SK-N-SH (cell line): ENCODE measurements around the gene ATAD1. TPM values are rescaled to one million over a fixed set of nuclear protein-coding genes. Genes with fewer than 3 reads are reported as not detected.

Source experiments
- CTCF ChIA-PET: fragments of 300-600, 350-600 bp; formaldehyde crosslinking; extraction: SDS; loops from one replicate; lab custom pipeline; 2021; lab: Yijun Ruan, JAX
- POLR2A ChIA-PET: fragments of 350-600 bp; sonication (Branson Sonifier 250); formaldehyde crosslinking; extraction: SDS; loops from one replicate; lab custom pipeline; 2020; ENCODE audit warnings: antibody characterized with exemption, inconsistent platforms; lab: Yijun Ruan, JAX
- DNase-seq: peaks from one replicate; pipeline ENCODE4 v3.0.0; 2012
- H2AFZ ChIP-seq: fragments of 200-600 bp; sonication (generic); 2 replicates; pipeline ENCODE4 v1.8.1; 2016; ENCODE audit warnings: antibody characterized with exemption, mild to moderate bottlenecking, low read depth
- H3F3A ChIP-seq: fragments of 200-600 bp; sonication (generic); replicated peaks from 2 replicates; pipeline ENCODE3; 2016; ENCODE audit warnings: antibody characterized with exemption, mild to moderate bottlenecking; ENCODE audit not compliant: insufficient read depth
- H3K27ac ChIP-seq, 2 experiments: fragments of 200-500 bp in 1 of 2; fragments of 200-600 bp in 1 of 2; sonication (Bioruptor generic) in 1 of 2; sonication (generic), shearing (Covaris generic) in 1 of 2; 2 replicates each; pipeline versions ENCODE4 v1.5.1 to v1.6.1; 2014 to 2016; ENCODE audit warnings: low read depth in 2 of 2, inconsistent platforms in 1 of 2, low read length in 1 of 2, mild to moderate bottlenecking in 1 of 2, mixed read lengths in 1 of 2
- H3K27me3 ChIP-seq: fragments of 200-600 bp; sonication (generic), shearing (Covaris generic); 2 replicates; pipeline ENCODE4 v1.6.1; 2016; ENCODE audit warnings: mixed run types; ENCODE audit not compliant: insufficient read depth
- H3K36me3 ChIP-seq, 2 experiments: fragments of 200-500 bp in 1 of 2; fragments of 200-600 bp in 1 of 2; sonication (Bioruptor generic) in 1 of 2; sonication (generic) in 1 of 2; replicated peaks in 1 of 2; 2 replicates each; pipeline versions ENCODE3 to v1.5.1; 2014 to 2016; ENCODE audit warnings: low read length in 1 of 2, mild to moderate bottlenecking in 1 of 2; ENCODE audit not compliant: insufficient read depth in 2 of 2, control insufficient read depth in 1 of 2
- H3K4me1 ChIP-seq, 2 experiments: fragments of 200-500 bp in 1 of 2; fragments of 200-600 bp in 1 of 2; sonication (Bioruptor generic) in 1 of 2; sonication (generic), shearing (Covaris generic) in 1 of 2; 2 replicates each; pipeline versions ENCODE4 v1.5.1 to v1.6.1; 2014 to 2016; ENCODE audit warnings: low read depth in 1 of 2, low read length in 1 of 2, mixed run types in 1 of 2; ENCODE audit not compliant: insufficient read depth in 2 of 2, control insufficient read depth in 1 of 2
- H3K4me2 ChIP-seq: fragments of 200-600 bp; sonication (generic), shearing (Covaris generic); 2 replicates; pipeline ENCODE4 v1.6.1; 2017; ENCODE audit warnings: mixed run types
- H3K4me3 ChIP-seq, 2 experiments: fragments of 200-500 bp in 1 of 2; fragments of 200-600 bp in 1 of 2; sonication (Bioruptor generic) in 1 of 2; sonication (generic), shearing (Covaris generic) in 1 of 2; 2 replicates each; pipeline versions ENCODE4 v1.5.1 to v1.8.1; 2014 to 2016; ENCODE audit warnings: low read depth in 2 of 2, inconsistent platforms in 1 of 2, low read length in 1 of 2, mild to moderate bottlenecking in 1 of 2, mixed read lengths in 1 of 2, moderate library complexity in 1 of 2
- H3K79me2 ChIP-seq: fragments of 200-600 bp; sonication (generic); 2 replicates; pipeline ENCODE4 v1.8.1; 2017; ENCODE audit warnings: mild to moderate bottlenecking; ENCODE audit not compliant: insufficient read depth
- H3K9ac ChIP-seq: fragments of 200-600 bp; sonication (generic); 2 replicates; pipeline ENCODE4 v1.6.1; 2017; ENCODE audit warnings: mixed run types
- H3K9me2 ChIP-seq: fragments of 200-600 bp; sonication (generic); 2 replicates; pipeline ENCODE4 v1.6.1; 2017; ENCODE audit warnings: mixed run types
- H3K9me3 ChIP-seq: fragments of 200-600 bp; sonication (generic); 2 replicates; pipeline ENCODE4 v1.6.1; 2017; ENCODE audit warnings: mixed run types, mild to moderate bottlenecking, moderate library complexity
- H4K20me1 ChIP-seq: fragments of 200-600 bp; sonication (generic); 2 replicates; pipeline ENCODE4 v1.6.1; 2017; ENCODE audit warnings: mild to moderate bottlenecking, mixed run types; ENCODE audit not compliant: insufficient read depth
- CTCF ChIP-seq: fragments of 200-600 bp; sonication (generic); IDR thresholded peaks from 2 replicates; pipeline ENCODE4 v1.6.1; 2017; ENCODE audit warnings: antibody characterized with exemption, mild to moderate bottlenecking, moderate library complexity
- EP300 ChIP-seq, 2 experiments: IDR thresholded peaks; 2 replicates each; pipeline versions ENCODE4 v1.4.0 to v1.6.1; 2012; ENCODE audit warnings: borderline replicate concordance in 1 of 2, low read depth in 1 of 2, low read length in 1 of 2
- EZH2phosphoT487 ChIP-seq: fragments of 200-600 bp; sonication (generic); IDR thresholded peaks from 2 replicates; pipeline ENCODE4 v1.6.1; 2017; ENCODE audit warnings: low read depth, mixed run types, mild to moderate bottlenecking, antibody characterized with exemption, moderate library complexity, borderline replicate concordance
- FOSL2 ChIP-seq: IDR thresholded peaks from 2 replicates; pipeline ENCODE4 v1.4.0; 2012; ENCODE audit warnings: low read depth, mild to moderate bottlenecking, moderate library complexity, borderline replicate concordance
- FOXJ3 ChIP-seq: sonication (generic); formaldehyde crosslinking; IDR thresholded peaks from 2 replicates; pipeline ENCODE4 v1.5.1; 2020; ENCODE audit warnings: mild to moderate bottlenecking, missing genetic modification reagents
- GATA2 ChIP-seq: sonication (generic); formaldehyde crosslinking; IDR thresholded peaks from 2 replicates; pipeline ENCODE4 v1.5.0; 2020; ENCODE audit warnings: mild to moderate bottlenecking, missing genetic modification reagents
- JUND ChIP-seq: IDR thresholded peaks from 2 replicates; pipeline ENCODE4 v1.4.0; 2012
- MXI1 ChIP-seq: IDR thresholded peaks from 2 replicates; pipeline ENCODE4 v1.6.1; 2012; ENCODE audit warnings: mild to moderate bottlenecking, low read depth, low read length, improper control_type of control experiment
- SMC3 ChIP-seq: IDR thresholded peaks from 2 replicates; pipeline ENCODE4 v1.6.1; 2012; ENCODE audit warnings: low read depth, low read length, improper control_type of control experiment
- TAF1 ChIP-seq: IDR thresholded peaks from 2 replicates; pipeline ENCODE4 v1.6.1; 2012; ENCODE audit warnings: low read depth, mild to moderate bottlenecking, low read length, moderate library complexity, borderline replicate concordance
- TEAD4 ChIP-seq: IDR thresholded peaks from 2 replicates; pipeline ENCODE4 v1.4.0; 2012; ENCODE audit warnings: mild to moderate bottlenecking, borderline replicate concordance; ENCODE audit not compliant: insufficient read depth
- YY1 ChIP-seq: IDR thresholded peaks from 2 replicates; pipeline ENCODE4 v1.4.0; 2012; ENCODE audit warnings: low read depth, mild to moderate bottlenecking
- WGBS: methylation state at CpG from one replicate; pipeline ENCODE4 v1.1.6; 2017; ENCODE audit warnings: low lambda C conversion rate; 5-methylcytosine and 5-hydroxymethylcytosine counted together
- polyA plus RNA-seq, 3 experiments: library from polyadenylated mRNA; depleted of rRNA; stranded (reverse); fragments of >200 nt; gene quantifications; 2 replicates each; pipeline ENCODE4 v1.2.3, GENCODE V29; 2012
- TF ChIP-seq, protein P1 (sequence below): IDR thresholded peaks from 2 replicates; pipeline ENCODE4 v1.4.0; 2012; ENCODE audit warnings: low read depth
- TF ChIP-seq, protein P2 (sequence below): fragments of 150-350 bp; IDR thresholded peaks from 2 replicates; pipeline ENCODE4 v1.6.1; 2016; ENCODE audit warnings: mild to moderate bottlenecking, low read depth, low read length
- TF ChIP-seq, protein P3 (sequence below): IDR thresholded peaks from 2 replicates; pipeline ENCODE4; 2012

ATAD1 gene
- polyA plus RNA-seq, 1 of the 3 experiments (the other 2 are of a cell fraction): 13.5 TPM

- no peaks in the 10 kb centered on the region for H4K20me1 ChIP-seq
- H3F3A ChIP-seq: peaks cover 15% of the 10 kb centered on the region
- WGBS: 86% methylated on average over 5 of the region's 5 CpGs
- H3K27me3 ChIP-seq: no peaks in the 10 kb centered on the region
- H3K9me3 ChIP-seq: no peaks in the 10 kb centered on the region
- H3K36me3 ChIP-seq: peaks cover 50 to 63% of the 10 kb centered on the region in 2 experiments
- H3K9ac ChIP-seq: no peak overlapping the region
- CTCF ChIA-PET: no interaction called here
- POLR2A ChIA-PET: no interaction called here
- peaks cover 0 to 16% of the 10 kb centered on the region in 2 experiments; a peak in 1 of 4 replicates for H3K4me1 ChIP-seq
- TF ChIP-seq JUND: no peak
- TF ChIP-seq CTCF: no peak
- no peak for TF ChIP-seq YY1
- no peak for TF ChIP-seq MXI1
- TF ChIP-seq, protein P1, sequence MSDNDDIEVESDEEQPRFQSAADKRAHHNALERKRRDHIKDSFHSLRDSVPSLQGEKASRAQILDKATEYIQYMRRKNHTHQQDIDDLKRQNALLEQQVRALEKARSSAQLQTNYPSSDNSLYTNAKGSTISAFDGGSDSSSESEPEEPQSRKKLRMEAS: no peak
- no peak for TF ChIP-seq TAF1
- no peak for TF ChIP-seq EP300 (IDR thresholded peaks at IDR 0.05; ENCODE audit: borderline replicate concordance in 1 of 2, low read depth in 1 of 2, low read length in 1 of 2)
- no peak for TF ChIP-seq FOXJ3 (CRISPR knock-in tag)
- TF ChIP-seq, protein P2, sequence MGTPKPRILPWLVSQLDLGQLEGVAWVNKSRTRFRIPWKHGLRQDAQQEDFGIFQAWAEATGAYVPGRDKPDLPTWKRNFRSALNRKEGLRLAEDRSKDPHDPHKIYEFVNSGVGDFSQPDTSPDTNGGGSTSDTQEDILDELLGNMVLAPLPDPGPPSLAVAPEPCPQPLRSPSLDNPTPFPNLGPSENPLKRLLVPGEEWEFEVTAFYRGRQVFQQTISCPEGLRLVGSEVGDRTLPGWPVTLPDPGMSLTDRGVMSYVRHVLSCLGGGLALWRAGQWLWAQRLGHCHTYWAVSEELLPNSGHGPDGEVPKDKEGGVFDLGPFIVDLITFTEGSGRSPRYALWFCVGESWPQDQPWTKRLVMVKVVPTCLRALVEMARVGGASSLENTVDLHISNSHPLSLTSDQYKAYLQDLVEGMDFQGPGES: no peak
- TF ChIP-seq, protein P3, sequence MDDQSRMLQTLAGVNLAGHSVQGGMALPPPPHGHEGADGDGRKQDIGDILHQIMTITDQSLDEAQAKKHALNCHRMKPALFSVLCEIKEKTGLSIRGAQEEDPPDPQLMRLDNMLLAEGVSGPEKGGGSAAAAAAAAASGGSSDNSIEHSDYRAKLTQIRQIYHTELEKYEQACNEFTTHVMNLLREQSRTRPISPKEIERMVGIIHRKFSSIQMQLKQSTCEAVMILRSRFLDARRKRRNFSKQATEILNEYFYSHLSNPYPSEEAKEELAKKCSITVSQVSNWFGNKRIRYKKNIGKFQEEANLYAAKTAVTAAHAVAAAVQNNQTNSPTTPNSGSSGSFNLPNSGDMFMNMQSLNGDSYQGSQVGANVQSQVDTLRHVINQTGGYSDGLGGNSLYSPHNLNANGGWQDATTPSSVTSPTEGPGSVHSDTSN: no peak
- no peak for TF ChIP-seq FOSL2
- no peak for TF ChIP-seq SMC3
- TF ChIP-seq GATA2: no peak
- TF ChIP-seq TEAD4: no peak
- TF ChIP-seq EZH2phosphoT487: no peak
- H3K9me2 ChIP-seq: no peaks in the 10 kb centered on the region
- no peak overlapping the region for H3K4me2 ChIP-seq
- no peak overlapping the region for H3K4me3 ChIP-seq
- peaks cover 15% of the 10 kb centered on the region; the same call in 1 of the 2 replicates for H3K79me2 ChIP-seq
- no peak overlapping the region for H2AFZ ChIP-seq
- H3K27ac ChIP-seq: no peak overlapping the region
- DNase-seq: no peak
These were observed 52.2 kb downstream of the ATAD1 start for GRCh38 chr10:87765666-87766376.
